ENCODE measurements around the gene SIVA1. TPM values are rescaled to one million over a fixed set of nuclear protein-coding genes. Genes with fewer than 3 reads are reported as not detected.

SIVA1 gene
- total RNA-seq, 6 experiments from 2014 or later: 38.1 to 252 (median 50.6) TPM

GRCh38 chr14:104803280-104803911 lies 50.4 kb downstream of the SIVA1 start:
- intact Hi-C loops (cut with DNase I): no loop called here
- TF ChIP-seq POLR2A (IDR thresholded peaks at IDR 0.05) (no peak), CTCF (IDR thresholded peaks at IDR 0.05) (no peak)
- 80% methylated on average over 1 of the region's 19 CpGs for WGBS (ENCODE audit: insufficient coverage, low coverage, low lambda C conversion rate, missing lambda C conversion rate)
- H3K27me3 ChIP-seq: no peaks in the 10 kb centered on the region
- no peak for ATAC-seq
- no peak overlapping the region for H3K27ac ChIP-seq
- H3K4me1 ChIP-seq: peaks cover 3 to 22% (median 11%) of the 10 kb centered on the region in 4 donors
- H3K9me3 ChIP-seq: no peaks in the 10 kb centered on the region
- peak in 2 of 3 donors; percentile 17 to 40 for DNase-seq
- H3K4me3 ChIP-seq: no peak overlapping the region
- H3K36me3 ChIP-seq: no peaks in the 10 kb centered on the region

- H3K36me3 ChIP-seq: no peaks in the 10 kb centered on the region
- no peak for ATAC-seq
- peaks cover 3 to 22% (median 11%) of the 10 kb centered on the region in 4 donors for H3K4me1 ChIP-seq
- 87% methylated on average over 3 of the region's 15 CpGs for WGBS (ENCODE audit: insufficient coverage, low coverage, low lambda C conversion rate, missing lambda C conversion rate)
- peak in 1 of 3 donors; percentile 30 for DNase-seq
- intact Hi-C loops (cut with DNase I): no loop called here
- no peak for TF ChIP-seq POLR2A (IDR thresholded peaks at IDR 0.05)
- no peak for TF ChIP-seq CTCF (IDR thresholded peaks at IDR 0.05)
- no peaks in the 10 kb centered on the region for H3K27me3 ChIP-seq
- no peak overlapping the region for H3K27ac ChIP-seq
- H3K4me3 ChIP-seq: no peak overlapping the region
- H3K9me3 ChIP-seq: no peaks in the 10 kb centered on the region
These were observed 51.0 kb downstream of the SIVA1 start for GRCh38 chr14:104803912-104804410.

- no peaks in the 10 kb centered on the region for H3K27me3 ChIP-seq
- H3K9me3 ChIP-seq: no peaks in the 10 kb centered on the region
- no peak overlapping the region for H3K27ac ChIP-seq
- no peak for TF ChIP-seq POLR2A (IDR thresholded peaks at IDR 0.05)
- TF ChIP-seq CTCF (IDR thresholded peaks at IDR 0.05): no peak
- H3K4me3 ChIP-seq: no peak overlapping the region
- H3K36me3 ChIP-seq: no peaks in the 10 kb centered on the region
- intact Hi-C loops (cut with DNase I): no loop called here
- ATAC-seq (no peak), DNase-seq (peak in 2 of 3 donors; percentile 19 to 51)
- peaks cover 3 to 22% (median 11%) of the 10 kb centered on the region in 4 donors for H3K4me1 ChIP-seq
- WGBS (ENCODE audit: insufficient coverage, low coverage, low lambda C conversion rate, missing lambda C conversion rate): no CpG with 5 or more reads among the region's 18 CpGs
These were observed 51.8 kb downstream of the SIVA1 start for GRCh38 chr14:104804481-104805325.

- intact Hi-C loops (cut with DNase I): no loop called here
- Histone ChIP-seq H3K9me3 (no peaks in the 10 kb centered on the region), H3K4me3 (no peak overlapping the region), H3K27ac (no peak overlapping the region), H3K4me1 (peaks cover 3 to 22% (median 11%) of the 10 kb centered on the region in 4 donors), H3K27me3 (no peaks in the 10 kb centered on the region), H3K36me3 (no peaks in the 10 kb centered on the region)
- no CpG with 5 or more reads among the region's 3 CpGs for WGBS (ENCODE audit: insufficient coverage, low coverage, low lambda C conversion rate, missing lambda C conversion rate)
- ATAC-seq: peak in 1 of 4 donors; percentile 11
- TF ChIP-seq POLR2A (IDR thresholded peaks at IDR 0.05) (no peak), CTCF (IDR thresholded peaks at IDR 0.05) (no peak)
- peak in 1 of 3 donors; percentile 35 for DNase-seq
These were observed 52.4 kb downstream of the SIVA1 start for GRCh38 chr14:104805326-104805678.

All from right lobe of liver (tissue), 6 donors.